ENCODE results near the gene ZNF366. TPM values are rescaled to one million over a fixed set of nuclear protein-coding genes. Genes with fewer than 3 reads are reported as not detected.
A peak's percentile ranks its signal among the peaks of the same experiment; 100 is the strongest.

Gene ZNF366
- total RNA-seq = 1 to 10 TPM in 1 of 2 donors, under 1 TPM in 1; 0.92 to 1.0 TPM
- long read RNA-seq, partial matches to known transcripts = 3 of 5 reads
- long read RNA-seq, other reads (novel, unspliced or antisense) = 2 of 5 reads

- ATAC-seq = no peak
- intact Hi-C loops (cut with DNase I, micrococcal nuclease) = no loop called here
Observed at GRCh38 chr5:72507231-72507906, at the start of gene ZNF366. ZNF366 (minus strand) TSS chr5:72507410; CDS start chr5:72461496, 45,914 bp downstream.

GRCh38 chr5:72556351-72557166, 49.3 kb upstream of the ZNF366 start:
- intact Hi-C loops (cut with DNase I, micrococcal nuclease) = no loop called here
- peak; percentile 89 for ATAC-seq

More at GRCh38 chr5:72507231-72507906, at the start of gene ZNF366:
- DNase-seq = no peak

GRCh38 chr5:72555871-72556270, 48.7 kb upstream of the ZNF366 start:
- DNase-seq (no peak), ATAC-seq (no peak)
- intact Hi-C loops (cut with DNase I, micrococcal nuclease) = no loop called here

More at GRCh38 chr5:72556351-72557166, 49.3 kb upstream of the ZNF366 start:
- peak; percentile 35 to 59 for DNase-seq

GRCh38 chr5:72554897-72555296, 47.7 kb upstream of the ZNF366 start:
- no peak for DNase-seq
- ATAC-seq = no peak
- intact Hi-C loops (cut with DNase I, micrococcal nuclease) = no loop called here

GRCh38 chr5:72552041-72552557, 44.9 kb upstream of the ZNF366 start:
- ATAC-seq (no peak), DNase-seq (no peak)
- intact Hi-C loops (cut with DNase I, micrococcal nuclease) = no loop called here

GRCh38 chr5:72550595-72550994, 43.4 kb upstream of the ZNF366 start:
- no peak for DNase-seq
- no peak for ATAC-seq
- intact Hi-C loops (cut with DNase I, micrococcal nuclease) = no loop called here

GRCh38 chr5:72543811-72544210, 36.6 kb upstream of the ZNF366 start:
- intact Hi-C loops (cut with DNase I, micrococcal nuclease) = no loop called here
- no peak for DNase-seq
- no peak for ATAC-seq

GRCh38 chr5:72543365-72543764, 36.2 kb upstream of the ZNF366 start:
- ATAC-seq = no peak
- intact Hi-C loops (cut with DNase I, micrococcal nuclease) = no loop called here
- no peak for DNase-seq

GRCh38 chr5:72542695-72543094, 35.5 kb upstream of the ZNF366 start:
- intact Hi-C loops (cut with DNase I, micrococcal nuclease) = no loop called here
- DNase-seq = no peak
- no peak for ATAC-seq

- intact Hi-C loops (cut with DNase I, micrococcal nuclease) = no loop called here
- ATAC-seq (no peak), DNase-seq (no peak)
Observed at GRCh38 chr5:72541501-72542225, 34.5 kb upstream of the ZNF366 start.

GRCh38 chr5:72540759-72541438, 33.7 kb upstream of the ZNF366 start:
- intact Hi-C loops (cut with DNase I, micrococcal nuclease) = no loop called here
- no peak for ATAC-seq
- no peak for DNase-seq

- intact Hi-C loops (cut with DNase I, micrococcal nuclease) = no loop called here
- ATAC-seq (no peak), DNase-seq (no peak)
Observed at GRCh38 chr5:72539726-72540125, 32.5 kb upstream of the ZNF366 start.

GRCh38 chr5:72539038-72539437, 31.8 kb upstream of the ZNF366 start:
- ATAC-seq (peak; percentile 46), DNase-seq (no peak)
- intact Hi-C loops (cut with DNase I, micrococcal nuclease) = no loop called here

GRCh38 chr5:72537166-72537565, 30.0 kb upstream of the ZNF366 start:
- DNase-seq (no peak), ATAC-seq (peak; percentile 31)
- intact Hi-C loops (cut with DNase I, micrococcal nuclease) = no loop called here

- ATAC-seq (no peak), DNase-seq (no peak)
- intact Hi-C loops (cut with DNase I, micrococcal nuclease) = no loop called here
Observed at GRCh38 chr5:72531496-72532190, 24.4 kb upstream of the ZNF366 start.

GRCh38 chr5:72530196-72530595, 23.0 kb upstream of the ZNF366 start:
- ATAC-seq (no peak), DNase-seq (no peak)
- intact Hi-C loops (cut with DNase I, micrococcal nuclease) = no loop called here

GRCh38 chr5:72529383-72529782, 22.2 kb upstream of the ZNF366 start:
- no peak for ATAC-seq
- intact Hi-C loops (cut with DNase I, micrococcal nuclease) = loop anchor here in 1 of 2 donors (10.0 kb wide), 1 partner anchor 155 kb away; no protein-coding TSS in a partner anchor
- DNase-seq = no peak

- no peak for ATAC-seq
- DNase-seq = no peak
- intact Hi-C loops (cut with DNase I, micrococcal nuclease) = loop anchor here in 1 of 2 donors (10.0 kb wide), 1 partner anchor 151 kb away; no protein-coding TSS in a partner anchor
Observed at GRCh38 chr5:72525816-72526215, 18.6 kb upstream of the ZNF366 start.

All from left colon (tissue), 2 donors.